A549 (cell line): ENCODE measurements around the gene TCERG1L. TPM values are rescaled to one million over a fixed set of nuclear protein-coding genes. Genes with fewer than 3 reads are reported as not detected.
"Not testable (repeated sequence)": the region's sequence is repeated elsewhere in the genome, so short reads cannot be mapped to it uniquely, and the experiment has no call there.

ENCODE experiments used
- ATAC-seq, 2 experiments: fragments of 200-7000 bp in 1 of 2; fragments of >200 bp in 1 of 2; cut with Nextera tagmentation in 1 of 2; cut with Tn5 transposase in 1 of 2; 3 replicates each; pipeline versions ENCODE4 v1.8.0 to v1.9.1; 2018 to 2020; ENCODE audit warnings: mild to moderate bottlenecking in 1 of 2, moderate library complexity in 1 of 2
- CTCF ChIA-PET: fragments of 300-600 bp; sonication (Branson Sonifier 250); formaldehyde crosslinking; extraction: SDS; loops from one replicate; lab custom pipeline; 2021; ENCODE audit warnings: antibody characterized with exemption, inconsistent platforms; lab: Yijun Ruan, JAX
- POLR2A ChIA-PET: fragments of 350-600 bp; formaldehyde crosslinking; extraction: SDS; loops from one replicate; lab custom pipeline; 2021; ENCODE audit warnings: antibody characterized with exemption, inconsistent platforms; lab: Yijun Ruan, JAX
- DNase-seq, 2 experiments: peaks; one replicate each; pipeline versions ENCODE4 v3.0.0 to v3.0.0-alpha.2; 2011 to 2016; ENCODE audit warnings: low read depth in 1 of 2, low spot score in 1 of 2
- FAIRE-seq: peaks from 2 replicates; lab custom pipeline; 2011; peaks lifted over from hg19 to GRCh38; lab: Jason Lieb, UNC
- H3K27ac ChIP-seq, 2 experiments: fragments of >200 bp; sonication (Bioruptor Twin); formaldehyde crosslinking; 3 replicates each; pipeline ENCODE4 v1.5.1; 2016 to 2017
- H3K4me1 ChIP-seq: fragments of >200 bp; sonication (Bioruptor Twin); formaldehyde crosslinking; 3 replicates; pipeline ENCODE4 v1.6.1; 2016
- H3K4me2 ChIP-seq: fragments of >200 bp; sonication (Bioruptor Twin); formaldehyde crosslinking; 3 replicates; pipeline ENCODE4 v1.6.1; 2016
- H3K4me3 ChIP-seq: fragments of >200 bp; sonication (Bioruptor Twin); formaldehyde crosslinking; 3 replicates; pipeline ENCODE4 v1.5.1; 2016
- H3K9me3 ChIP-seq: fragments of >200 bp; sonication (Bioruptor Twin); formaldehyde crosslinking; 3 replicates; pipeline ENCODE4 v1.6.1; 2016
- BCL3 ChIP-seq: fragments of >200 bp; sonication (Bioruptor Twin); formaldehyde crosslinking; IDR thresholded peaks from 3 replicates; pipeline ENCODE4 v1.6.1; 2016
- CBX8 ChIP-seq: fragments of 200-600 bp; sonication (generic); IDR thresholded peaks from 2 replicates; pipeline ENCODE4 v1.6.1; 2016
- EHF ChIP-seq: fragments of 250-450 bp; sonication (Bioruptor Pico); IDR thresholded peaks from 2 replicates; pipeline ENCODE4 v1.5.0; 2020; ENCODE audit warnings: mild to moderate bottlenecking
- EP300 ChIP-seq, 2 experiments: fragments of >200 bp; sonication (Bioruptor Twin); formaldehyde crosslinking; IDR thresholded peaks; 2 replicates in 1 of 2; 3 replicates in 1 of 2; pipeline ENCODE4 v1.6.1; 2016 to 2017
- ESRRA ChIP-seq: fragments of 150-350 bp; IDR thresholded peaks from 2 replicates; pipeline ENCODE4 v1.6.1; 2014; ENCODE audit warnings: mild to moderate bottlenecking, low read length, borderline replicate concordance
- FOSB ChIP-seq: fragments of 250-450 bp; sonication (Bioruptor Pico); IDR thresholded peaks from 2 replicates; pipeline ENCODE4 v1.5.0; 2020; ENCODE audit warnings: mild to moderate bottlenecking, moderate library complexity
- FOSL2 ChIP-seq, 2 experiments: fragments of 450-650 bp in 1 of 2; fragments of >200 bp in 1 of 2; sonication (Bioruptor Twin) in 1 of 2; formaldehyde crosslinking; IDR thresholded peaks; 2 replicates each; pipeline versions ENCODE4 v1.5.0 to v1.6.1; 2016 to 2020; ENCODE audit warnings: mild to moderate bottlenecking in 1 of 2, moderate library complexity in 1 of 2
- GATA3 ChIP-seq: IDR thresholded peaks from 2 replicates; pipeline ENCODE4 v1.6.1; 2012; ENCODE audit warnings: borderline replicate concordance
- HDAC2 ChIP-seq: fragments of 200-600 bp; sonication (generic); IDR thresholded peaks from 2 replicates; pipeline ENCODE4 v1.6.1; 2016
- HES2 ChIP-seq: fragments of >200 bp; sonication (Bioruptor Twin); formaldehyde crosslinking; IDR thresholded peaks from 2 replicates; pipeline ENCODE4 v1.6.1; 2016
- JUNB ChIP-seq: fragments of >200 bp; sonication (Bioruptor Twin); formaldehyde crosslinking; IDR thresholded peaks from 2 replicates; pipeline ENCODE4 v1.6.1; 2016
- NFE2L2 ChIP-seq: fragments of 150-350 bp; conservative IDR thresholded peaks from 2 replicates; pipeline ENCODE4 v1.6.1; 2014; ENCODE audit warnings: low read length
- NR3C1 ChIP-seq: fragments of >200 bp; sonication (Bioruptor Twin); formaldehyde crosslinking; IDR thresholded peaks from 3 replicates; pipeline ENCODE4 v1.6.1; 2017
- RARB ChIP-seq: fragments of 250-450 bp; sonication (Bioruptor Pico); IDR thresholded peaks from 2 replicates; pipeline ENCODE4 v1.8.0; 2021; ENCODE audit warnings: mild to moderate bottlenecking, moderate library complexity
- REST ChIP-seq: fragments of 200-600 bp; sonication (generic); IDR thresholded peaks from 2 replicates; pipeline ENCODE4 v1.6.1; 2016; ENCODE audit warnings: antibody characterized with exemption, mild to moderate bottlenecking, moderate library complexity
- RFX5 ChIP-seq: fragments of 450-650 bp; IDR thresholded peaks from 2 replicates; pipeline ENCODE4 v1.7.1; 2014; ENCODE audit warnings: antibody characterized with exemption, mild to moderate bottlenecking, moderate library complexity
- SMC3 ChIP-seq: fragments of >200 bp; sonication (Bioruptor Twin); formaldehyde crosslinking; IDR thresholded peaks from 3 replicates; pipeline ENCODE4 v1.6.1; 2018; ENCODE audit warnings: inconsistent platforms
- SREBF2 ChIP-seq: fragments of 450-650 bp; IDR thresholded peaks from 2 replicates; pipeline ENCODE4 v1.6.1; 2014; ENCODE audit warnings: mild to moderate bottlenecking, moderate library complexity
- TP53 ChIP-seq: fragments of 250-450 bp; sonication (Bioruptor Pico); IDR thresholded peaks from 2 replicates; pipeline ENCODE4 v1.5.0; 2021; ENCODE audit warnings: mild to moderate bottlenecking, moderate library complexity
- ZNF302 ChIP-seq: fragments of 250-450 bp; sonication (Bioruptor Pico); IDR thresholded peaks from 2 replicates; pipeline ENCODE4 v1.9.0; 2021; ENCODE audit warnings: inconsistent platforms, mild to moderate bottlenecking, moderate library complexity
- ZSCAN20 ChIP-seq: fragments of 250-450 bp; sonication (Bioruptor Pico); IDR thresholded peaks from 2 replicates; pipeline ENCODE4 v1.8.0; 2022; ENCODE audit warnings: mild to moderate bottlenecking, moderate library complexity
- WGBS: methylation state at CpG from one replicate; pipeline ENCODE4 v1.1.6; 2017; ENCODE audit errors: missing lambda C conversion rate; 5-methylcytosine and 5-hydroxymethylcytosine counted together
- polyA plus RNA-seq, 4 experiments: library from polyadenylated mRNA; depleted of rRNA in 3 of 4; stranded (reverse); fragments of >200 nt; fragmentation: RNase III in 1 of 4; extraction: RNeasy Plus Mini Kit Qiagen cat#74134 plus additional on column Dnase treatment in 1 of 4; gene quantifications; 2 replicates in 3 of 4; 3 replicates in 1 of 4; pipeline ENCODE4 v1.2.3, GENCODE V29; 2011 to 2017

Gene TCERG1L
- polyA plus RNA-seq, 2 of the 4 experiments (the other 2 are of a cell fraction): not detected

GRCh38 chr10:131155218-131155875, 156.2 kb downstream of the TCERG1L start:
- ATAC-seq (no peak), FAIRE-seq (no peak), DNase-seq (no peak)
- TF ChIP-seq NR3C1 (no peak), ZSCAN20 (CRISPR knock-in tag) (no peak), EHF (CRISPR knock-in tag) (no peak), SMC3 (no peak), ZNF302 (CRISPR knock-in tag) (no peak), FOSL2 (IDR thresholded peaks at IDR 0.05) (no peak), FOSL2 (CRISPR knock-in tag; IDR thresholded peaks at IDR 0.05) (no peak), HDAC2 (no peak), EP300 (IDR thresholded peaks at IDR 0.05) (no peak), TP53 (CRISPR knock-in tag) (no peak), FOSB (CRISPR knock-in tag) (no peak), GATA3 (no peak), REST (no peak), NFE2L2 (no peak)
- 13% methylated on average over 14 of the region's 18 CpGs for WGBS
- POLR2A ChIA-PET: no interaction called here
- Histone ChIP-seq H3K9me3 (no peaks in the 10 kb centered on the region), H3K4me3 (no peak overlapping the region), H3K4me2 (no peak overlapping the region), H3K27ac (no peak overlapping the region), H3K4me1 (no peaks in the 10 kb centered on the region)
- CTCF ChIA-PET: no interaction called here

GRCh38 chr10:131154306-131155025, 157.1 kb downstream of the TCERG1L start:
- FAIRE-seq (no peak), ATAC-seq (no peak)
- WGBS: 28% methylated on average over 13 of the region's 17 CpGs

GRCh38 chr10:131152456-131152855, 159.1 kb downstream of the TCERG1L start:
- not testable (repeated sequence) for FAIRE-seq

More at GRCh38 chr10:131154306-131155025, 157.1 kb downstream of the TCERG1L start:
- H3K4me3 ChIP-seq: no peak overlapping the region
- no peak overlapping the region for H3K4me2 ChIP-seq
- no peak for TF ChIP-seq NFE2L2
- TF ChIP-seq BCL3: no peak
- TF ChIP-seq JUNB: no peak
- no peak for TF ChIP-seq CBX8
- TF ChIP-seq ESRRA: no peak
- TF ChIP-seq RARB (CRISPR knock-in tag): no peak
- no peak for TF ChIP-seq SREBF2
- TF ChIP-seq HES2: no peak
- no peak for TF ChIP-seq RFX5
- TF ChIP-seq, all 56 proteins: peak for 0
- CTCF ChIA-PET: no interaction called here
- no peak for DNase-seq
- H3K4me1 ChIP-seq: no peaks in the 10 kb centered on the region
- H3K27ac ChIP-seq: no peak overlapping the region
- H3K9me3 ChIP-seq: no peaks in the 10 kb centered on the region
- POLR2A ChIA-PET: no interaction called here

More at GRCh38 chr10:131152456-131152855, 159.1 kb downstream of the TCERG1L start:
- H3K4me3 ChIP-seq, CTCF ChIA-PET, DNase-seq, ATAC-seq, POLR2A ChIA-PET, H3K9me3 ChIP-seq, H3K4me2 ChIP-seq, H3K27ac ChIP-seq, H3K4me1 ChIP-seq: not testable (repeated sequence)
